ENCODE data around the gene GABBR2.

GRCh38 chr9:98730871-98731270 lies 22.1 kb upstream of the GABBR2 start:
- no peak for TF ChIP-seq CTCF (IDR thresholded peaks at IDR 0.05; ENCODE audit: low read length)
- no peak for TF ChIP-seq EZH2 (optimal IDR thresholded peaks at IDR 0.05; ENCODE audit: low read depth, low read length)

Data from MM.1S (cell line).